Nephron progenitor cell (in vitro differentiated cells): ENCODE data around the gene FAM168A.

Experiments used
- DNase-seq: peaks from one replicate; pipeline ENCODE4 v3.0.0; 2021
- H3K27ac Mint-ChIP-seq: 2 replicates; pipeline ENCODE4 v1.8.0; 2021; ENCODE audit warnings: mild to moderate bottlenecking, moderate library complexity, mixed read lengths
- H3K27me3 Mint-ChIP-seq: 2 replicates; pipeline ENCODE4 v1.8.0; 2021; ENCODE audit warnings: mild to moderate bottlenecking, low read depth, mixed read lengths; ENCODE audit not compliant: poor library complexity
- H3K36me3 Mint-ChIP-seq: 2 replicates; pipeline ENCODE4 v1.8.0; 2021; ENCODE audit warnings: low read depth, mixed read lengths
- H3K4me1 Mint-ChIP-seq: 2 replicates; pipeline ENCODE4 v1.8.0; 2021; ENCODE audit warnings: mixed read lengths
- H3K4me3 Mint-ChIP-seq: 2 replicates; pipeline ENCODE4 v1.8.0; 2021; ENCODE audit warnings: mild to moderate bottlenecking, moderate library complexity, mixed read lengths
- H3K9me3 Mint-ChIP-seq: 2 replicates; pipeline ENCODE4 v1.8.0; 2021; ENCODE audit warnings: mild to moderate bottlenecking, moderate library complexity, mixed read lengths
- CTCF ChIP-seq: fragments of 200-600 bp; sonication (generic); IDR thresholded peaks from 2 replicates; pipeline ENCODE4 v1.5.0; 2021; ENCODE audit warnings: antibody characterized with exemption

Gene FAM168A

GRCh38 chr11:73461964-73462363, 135.9 kb downstream of the FAM168A start:
- no peaks in the 10 kb centered on the region for H3K9me3 Mint-ChIP-seq
- H3K27me3 Mint-ChIP-seq = no peaks in the 10 kb centered on the region
- no peak overlapping the region for H3K4me3 Mint-ChIP-seq
- no peak for DNase-seq
- peaks cover 4% of the 10 kb centered on the region for H3K4me1 Mint-ChIP-seq
- no peak for TF ChIP-seq CTCF
- no peak overlapping the region for H3K27ac Mint-ChIP-seq
- H3K36me3 Mint-ChIP-seq = peaks cover 24% of the 10 kb centered on the region

- Mint-ChIP-seq H3K27ac (no peak overlapping the region), H3K4me3 (no peak overlapping the region), H3K9me3 (no peaks in the 10 kb centered on the region), H3K36me3 (peaks cover 24% of the 10 kb centered on the region), H3K4me1 (peaks cover 4% of the 10 kb centered on the region), H3K27me3 (no peaks in the 10 kb centered on the region)
- no peak for DNase-seq
- no peak for TF ChIP-seq CTCF
These were observed 136.5 kb downstream of the FAM168A start for GRCh38 chr11:73461335-73461840.

DNA sequence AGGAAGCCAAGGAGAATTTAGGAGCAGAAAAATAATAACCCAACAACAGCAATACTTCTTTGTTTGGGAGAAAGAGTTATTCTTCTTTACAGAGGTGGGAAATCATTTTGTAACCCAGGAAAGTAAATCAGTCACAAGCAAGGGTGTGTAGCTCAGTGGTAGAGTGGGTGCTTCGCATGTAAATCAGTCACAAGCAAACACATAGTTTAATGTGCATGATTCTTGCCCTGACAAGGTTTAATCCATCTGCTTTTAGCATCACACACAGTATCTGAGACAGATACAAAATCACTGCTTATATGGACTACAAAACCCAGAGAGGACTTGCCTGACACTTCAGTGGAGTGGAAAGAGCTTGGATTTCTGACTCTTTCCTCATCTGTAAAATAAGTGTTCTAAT, 139.7 kb downstream of the FAM168A start:
- Mint-ChIP-seq H3K27ac (no peak overlapping the region), H3K9me3 (no peaks in the 10 kb centered on the region), H3K4me3 (no peak overlapping the region), H3K36me3 (peaks cover 19% of the 10 kb centered on the region), H3K27me3 (no peaks in the 10 kb centered on the region), H3K4me1 (peaks cover 12% of the 10 kb centered on the region)
- no peak for TF ChIP-seq CTCF
- no peak for DNase-seq

GRCh38 chr11:73454987-73455386, 142.9 kb downstream of the FAM168A start:
- DNase-seq = no peak
- H3K9me3 Mint-ChIP-seq = no peaks in the 10 kb centered on the region
- H3K36me3 Mint-ChIP-seq = peaks cover 11% of the 10 kb centered on the region
- peaks cover 23% of the 10 kb centered on the region for H3K4me1 Mint-ChIP-seq
- no peaks in the 10 kb centered on the region for H3K27me3 Mint-ChIP-seq
- TF ChIP-seq CTCF = no peak
- peak overlapping the region; percentile 91 for H3K27ac Mint-ChIP-seq
- no peak overlapping the region for H3K4me3 Mint-ChIP-seq

- H3K27me3 Mint-ChIP-seq = no peaks in the 10 kb centered on the region
These were observed 144.3 kb downstream of the FAM168A start for GRCh38 chr11:73453562-73453961.

More at GRCh38 chr11:73453562-73453961, 144.3 kb downstream of the FAM168A start:
- peaks cover 24% of the 10 kb centered on the region for H3K4me1 Mint-ChIP-seq
- H3K36me3 Mint-ChIP-seq = peaks cover 19% of the 10 kb centered on the region
- H3K9me3 Mint-ChIP-seq = no peaks in the 10 kb centered on the region
- TF ChIP-seq CTCF = no peak
- H3K4me3 Mint-ChIP-seq = no peak overlapping the region
- no peak for DNase-seq
- no peak overlapping the region for H3K27ac Mint-ChIP-seq
